KBM-7 (cell line): ENCODE results near the gene PAPSS1.

ENCODE experiments used
- DNase-seq: peaks from one replicate; pipeline ENCODE4 v3.0.0-alpha.2; 2015
- in situ Hi-C: fragments of 300-500 bp; cut with MboI; formaldehyde crosslinking; loops from 2 replicates; pipeline ENCODE4 v1.14.3; 2020; ENCODE audit warnings: low sequenced_read_pairs, low pct_unique_long_range_greater_than_20kb, mixed read lengths

Gene PAPSS1

GRCh38 chr4:107645604-107646003, 74.4 kb downstream of the PAPSS1 start:
- DNase-seq: no peak
- in situ Hi-C loops: no loop called here

DNA sequence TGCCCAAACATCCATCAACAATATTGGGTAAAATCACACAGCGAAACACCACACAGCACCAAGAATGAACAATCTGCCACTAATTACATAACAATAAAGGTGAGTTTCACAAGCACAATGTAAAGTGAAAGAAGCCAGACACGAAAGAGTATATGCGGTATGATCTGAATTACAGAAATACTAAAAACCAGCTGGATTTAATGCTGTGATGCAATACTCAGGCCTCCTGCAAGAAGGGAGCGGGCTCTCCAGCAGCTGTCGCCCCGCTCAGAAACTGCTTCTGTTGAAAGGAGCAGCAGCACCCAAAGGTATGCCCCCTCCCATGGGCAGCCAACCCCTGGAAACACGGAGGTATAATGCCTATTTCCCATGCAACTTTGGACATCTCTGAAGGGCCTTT, 77.0 kb downstream of the PAPSS1 start:
- in situ Hi-C loops: no loop called here
- DNase-seq: no peak

GRCh38 chr4:107640878-107641277, 79.2 kb downstream of the PAPSS1 start:
- no peak for DNase-seq
- in situ Hi-C loops: no loop called here

- in situ Hi-C loops: no loop called here
- no peak for DNase-seq
Measured at GRCh38 chr4:107640197-107640596, 79.8 kb downstream of the PAPSS1 start.

- in situ Hi-C loops: no loop called here
- no peak for DNase-seq
Measured at GRCh38 chr4:107635735-107636134, 84.3 kb downstream of the PAPSS1 start.

DNA sequence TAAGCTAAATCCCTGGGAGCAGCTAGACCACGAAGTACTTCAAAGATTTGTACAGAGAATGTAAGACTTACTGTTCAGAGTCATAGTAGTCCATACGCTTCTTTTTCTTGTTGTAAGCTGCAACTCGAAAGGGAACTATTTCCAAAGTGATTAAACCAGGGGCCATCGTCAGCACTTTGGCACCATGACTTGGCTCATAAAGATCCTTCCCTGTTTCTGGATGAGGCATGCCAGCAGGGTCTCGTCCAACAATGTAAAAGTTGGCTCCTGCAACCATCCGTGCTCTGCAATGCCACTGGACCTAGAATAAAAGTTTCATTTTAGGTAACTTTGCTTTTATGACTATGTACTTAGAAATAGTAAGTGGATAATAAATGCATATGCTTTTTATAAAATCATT, 88.5 kb downstream of the PAPSS1 start:
- in situ Hi-C loops: no loop called here
- no peak for DNase-seq

- in situ Hi-C loops: no loop called here
- DNase-seq: peak; percentile 27
Measured at GRCh38 chr4:107630185-107630705, 89.8 kb downstream of the PAPSS1 start.

DNA sequence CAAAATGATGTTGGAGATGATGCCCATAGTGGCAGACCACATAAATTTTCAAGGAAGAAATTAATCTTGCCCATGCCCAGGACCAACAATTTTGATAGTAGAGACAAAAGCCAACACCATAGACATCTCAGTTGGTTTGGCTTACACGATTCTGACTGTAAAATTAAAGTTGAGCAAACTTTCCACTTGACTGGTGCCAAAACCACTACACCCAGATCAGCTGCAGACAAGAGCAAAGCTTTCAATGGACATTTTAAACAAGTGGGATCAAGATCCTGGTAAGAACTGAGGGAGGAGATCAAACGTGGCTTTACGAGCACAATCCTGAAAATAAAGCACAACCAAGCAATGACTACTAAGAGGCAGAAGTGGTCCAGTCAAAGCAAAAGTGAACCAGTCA, 90.7 kb downstream of the PAPSS1 start:
- no peak for DNase-seq
- in situ Hi-C loops: no loop called here

DNA sequence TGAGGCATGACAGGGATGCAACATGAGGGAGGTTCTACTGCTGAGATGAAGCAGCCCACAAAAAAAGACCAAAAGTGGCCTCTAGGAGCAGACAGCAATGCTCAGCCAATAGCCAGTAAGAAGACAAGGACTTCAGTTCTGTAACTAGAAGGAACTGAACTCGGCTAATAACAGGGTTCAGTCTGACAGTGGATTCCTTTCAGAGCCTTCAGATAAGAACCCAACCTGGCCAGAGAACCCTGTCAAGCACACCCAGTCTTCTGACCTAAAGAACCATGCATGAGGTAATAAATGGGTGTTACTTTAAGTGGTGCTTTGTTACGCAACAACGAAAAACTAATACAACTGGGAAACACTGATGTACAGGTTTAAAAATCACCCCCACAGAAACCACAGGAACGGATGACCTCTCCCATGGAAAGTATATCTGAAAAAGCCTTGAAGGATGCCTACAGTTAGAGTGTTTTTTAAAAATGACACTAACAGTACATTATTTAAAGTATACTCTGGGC, 94.6 kb downstream of the PAPSS1 start:
- no peak for DNase-seq
- in situ Hi-C loops: no loop called here

GRCh38 chr4:107624024-107624423, 96.0 kb downstream of the PAPSS1 start:
- in situ Hi-C loops: no loop called here
- no peak for DNase-seq

- in situ Hi-C loops: no loop called here
- DNase-seq: no peak
Measured at GRCh38 chr4:107622006-107622405, 98.0 kb downstream of the PAPSS1 start.

- DNase-seq: no peak
- in situ Hi-C loops: no loop called here
Measured at GRCh38 chr4:107619731-107620130, 100.3 kb downstream of the PAPSS1 start.

GRCh38 chr4:107619066-107619465, 101.0 kb downstream of the PAPSS1 start:
- in situ Hi-C loops: no loop called here
- peak; percentile 5 for DNase-seq

DNA sequence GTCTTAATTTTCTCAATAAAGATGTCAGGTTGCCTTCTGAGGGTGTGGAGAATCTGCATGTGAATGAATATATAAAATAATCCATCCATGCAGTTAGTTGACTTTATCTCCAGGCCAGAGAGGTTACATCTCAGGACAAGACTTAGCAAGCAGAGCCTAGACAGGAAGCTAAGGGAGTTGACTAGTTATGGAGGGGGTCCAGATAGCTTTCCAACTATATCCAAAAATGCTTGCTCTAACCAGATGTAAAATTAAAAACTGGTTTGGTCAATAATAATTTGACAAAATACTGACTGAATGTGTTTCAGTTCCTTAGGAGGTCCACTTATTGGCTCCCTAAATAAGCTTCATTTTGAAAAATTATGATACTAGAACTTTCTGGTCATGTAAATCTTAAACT, 101.4 kb downstream of the PAPSS1 start:
- in situ Hi-C loops: no loop called here
- no peak for DNase-seq

- no peak for DNase-seq
- in situ Hi-C loops: no loop called here
Measured at GRCh38 chr4:107616838-107617389, 103.1 kb downstream of the PAPSS1 start.

GRCh38 chr4:107615809-107616208, 104.2 kb downstream of the PAPSS1 start:
- no peak for DNase-seq
- in situ Hi-C loops: no loop called here

DNA sequence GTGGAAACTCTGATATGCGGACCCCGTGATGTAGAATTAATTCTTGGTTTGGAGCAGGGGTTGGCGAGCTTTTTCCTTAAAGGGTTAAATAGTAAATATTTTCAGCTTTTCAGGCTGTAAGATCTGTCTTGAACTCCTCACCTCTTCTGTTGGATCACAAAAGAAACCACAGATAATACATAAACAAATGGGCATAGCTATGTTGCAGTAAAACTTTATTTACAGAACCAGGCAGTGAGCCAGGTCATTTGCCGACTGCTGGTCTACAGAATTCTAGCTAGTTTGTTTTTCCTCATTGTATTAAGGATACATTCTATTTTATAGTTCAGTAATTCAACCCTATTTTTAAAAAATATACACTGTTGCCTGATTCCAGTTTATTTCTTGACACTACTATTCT, 116.6 kb downstream of the PAPSS1 start:
- no peak for DNase-seq

GRCh38 chr4:107600983-107601382, 119.1 kb downstream of the PAPSS1 start:
- no peak for DNase-seq
- in situ Hi-C loops: no loop called here

More for the DNA sequence above, 116.6 kb downstream of the PAPSS1 start:
- in situ Hi-C loops: no loop called here

- in situ Hi-C loops: no loop called here
- DNase-seq: no peak
Measured at GRCh38 chr4:107600436-107600835, 119.6 kb downstream of the PAPSS1 start.

DNA sequence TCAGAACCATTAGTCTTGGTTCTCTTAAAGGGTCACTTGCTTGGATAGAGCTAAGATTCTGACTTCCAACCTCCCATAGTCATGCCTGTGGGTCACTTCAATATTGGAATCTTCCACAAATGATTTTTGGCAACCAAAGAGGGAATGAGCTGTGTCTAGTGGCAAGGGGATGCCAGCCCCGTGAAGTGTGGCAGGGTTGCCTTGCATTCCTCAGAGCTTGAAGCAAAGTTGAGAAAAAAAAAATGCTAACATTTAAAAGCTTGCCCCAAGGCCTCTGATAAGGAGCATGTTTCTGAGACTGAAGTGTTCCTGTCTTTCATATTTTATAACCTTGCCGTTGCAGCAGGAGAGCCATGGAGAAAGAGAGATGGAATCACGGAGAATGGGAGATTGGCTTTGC, 120.2 kb downstream of the PAPSS1 start:
- DNase-seq: no peak
- in situ Hi-C loops: no loop called here

DNA sequence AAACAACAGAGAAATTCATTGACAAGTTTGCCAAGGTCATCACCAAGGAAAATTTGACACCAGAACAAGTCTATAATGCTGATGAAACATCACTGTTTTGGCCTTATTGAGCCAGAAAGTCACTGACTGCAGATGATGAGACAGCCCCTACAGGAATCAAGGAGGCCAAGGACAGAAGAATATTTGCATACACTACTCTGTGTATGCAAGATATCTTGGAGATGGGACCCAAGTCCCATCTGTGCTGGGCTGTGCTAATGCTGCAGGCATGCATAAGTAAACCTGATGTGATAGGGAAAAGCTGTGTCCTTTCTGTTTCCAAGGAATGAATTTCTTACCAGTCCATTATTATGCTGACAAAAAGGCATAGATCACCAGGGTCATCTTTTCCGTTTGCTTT, 126.8 kb downstream of the PAPSS1 start:
- in situ Hi-C loops: no loop called here

More for the DNA sequence above, 126.8 kb downstream of the PAPSS1 start:
- no peak for DNase-seq
